H9 (cell line): ENCODE results near the gene CCDC13. TPM values are rescaled to one million over a fixed set of nuclear protein-coding genes. Genes with fewer than 3 reads are reported as not detected.
A peak's percentile ranks its signal among the peaks of the same experiment; 100 is the strongest.

Experiments used
- DNase-seq: peaks from one replicate; pipeline ENCODE4 v3.0.0-alpha.2; 2017
- H2AFZ ChIP-seq: one replicate; pipeline ENCODE4 v1.6.1; 2013; ENCODE audit warnings: mild to moderate bottlenecking, low read length, control low read depth, moderate library complexity
- H2AK5ac ChIP-seq: 2 replicates; pipeline ENCODE4 v1.6.1; 2013; ENCODE audit warnings: low read length, control low read depth, mixed read lengths; ENCODE audit not compliant: insufficient read length
- H2BK120ac ChIP-seq: one replicate; pipeline ENCODE4 v1.6.1; 2013; ENCODE audit warnings: low read depth, mild to moderate bottlenecking, low read length, control low read depth, inconsistent platforms; ENCODE audit not compliant: poor library complexity, severe bottlenecking
- H2BK12ac ChIP-seq: 2 replicates; pipeline ENCODE4 v1.6.1; 2013; ENCODE audit warnings: low read length, control low read depth, mixed read lengths, low read depth; ENCODE audit not compliant: insufficient read length
- H2BK15ac ChIP-seq: 2 replicates; pipeline ENCODE4 v1.6.1; 2013; ENCODE audit warnings: low read depth, low read length, control low read depth
- H2BK20ac ChIP-seq: one replicate; pipeline ENCODE4 v1.6.1; 2013; ENCODE audit warnings: low read depth, mild to moderate bottlenecking, low read length, control low read depth, inconsistent platforms; ENCODE audit not compliant: poor library complexity, severe bottlenecking
- H2BK5ac ChIP-seq: 2 replicates; pipeline ENCODE4 v1.6.1; 2013; ENCODE audit warnings: low read length, control low read depth, mixed read lengths; ENCODE audit not compliant: insufficient read length
- H3K14ac ChIP-seq: 2 replicates; pipeline ENCODE4 v1.6.1; 2013; ENCODE audit warnings: low read length, control low read depth; ENCODE audit not compliant: insufficient read depth
- H3K18ac ChIP-seq: 2 replicates; pipeline ENCODE4 v1.6.1; 2013; ENCODE audit warnings: low read depth, mild to moderate bottlenecking, mixed read lengths, low read length, control low read depth; ENCODE audit not compliant: insufficient read length
- H3K23ac ChIP-seq: 2 replicates; pipeline ENCODE4 v1.6.1; 2013; ENCODE audit warnings: low read length, control low read depth, mixed read lengths, low read depth; ENCODE audit not compliant: insufficient read length
- H3K23me2 ChIP-seq: 2 replicates; pipeline ENCODE4 v1.6.1; 2013; ENCODE audit warnings: low read depth, mild to moderate bottlenecking, mixed read lengths, low read length, control low read depth; ENCODE audit not compliant: insufficient read length, poor library complexity, severe bottlenecking
- H3K27ac ChIP-seq: 2 replicates; pipeline ENCODE4 v1.5.1; 2013; ENCODE audit warnings: low read length, control low read depth, mixed read lengths, low read depth; ENCODE audit not compliant: insufficient read length
- H3K27me3 ChIP-seq: 2 replicates; pipeline ENCODE4 v1.6.1; 2013; ENCODE audit warnings: low read length, control low read depth, inconsistent platforms; ENCODE audit not compliant: insufficient read depth
- H3K4ac ChIP-seq: 2 replicates; pipeline ENCODE4 v1.6.1; 2013; ENCODE audit warnings: low read depth, mild to moderate bottlenecking, control low read depth, inconsistent platforms, low read length, moderate library complexity
- H3K4me1 ChIP-seq: 2 replicates; pipeline ENCODE4 v1.6.1; 2013; ENCODE audit warnings: low read length, control low read depth, inconsistent platforms; ENCODE audit not compliant: insufficient read depth
- H3K4me2 ChIP-seq: 2 replicates; pipeline ENCODE4 v1.6.1; 2013; ENCODE audit warnings: low read length, control low read depth, mixed read lengths; ENCODE audit not compliant: insufficient read length, insufficient read depth
- H3K56ac ChIP-seq: 2 replicates; pipeline ENCODE4 v1.6.1; 2013; ENCODE audit warnings: low read depth, mild to moderate bottlenecking, mixed read lengths, low read length, control low read depth; ENCODE audit not compliant: insufficient read length
- H3K79me1 ChIP-seq: 2 replicates; pipeline ENCODE4 v1.6.1; 2013; ENCODE audit warnings: low read depth, mild to moderate bottlenecking, moderate library complexity, low read length, control low read depth, inconsistent platforms; ENCODE audit not compliant: insufficient read depth, poor library complexity, severe bottlenecking
- H3K79me2 ChIP-seq: 2 replicates; pipeline ENCODE4 v1.6.1; 2013; ENCODE audit warnings: low read length, control low read depth, inconsistent platforms; ENCODE audit not compliant: insufficient read depth
- H3K9ac ChIP-seq: 2 replicates; pipeline ENCODE4 v1.6.1; 2013; ENCODE audit warnings: low read length, control low read depth, mixed read lengths; ENCODE audit not compliant: insufficient read length; ENCODE audit errors: extremely low read depth
- H3K9me3 ChIP-seq: one replicate; pipeline ENCODE4 v1.6.1; 2013; ENCODE audit warnings: low read depth, low read length, inconsistent platforms; ENCODE audit not compliant: control insufficient read depth
- H3T11ph ChIP-seq: one replicate; pipeline ENCODE4 v1.6.1; 2013; ENCODE audit warnings: mild to moderate bottlenecking, low read length, control low read depth, inconsistent platforms
- H4K20me1 ChIP-seq: one replicate; pipeline ENCODE4 v1.6.1; 2013; ENCODE audit not compliant: control insufficient read depth, insufficient read length, insufficient read depth
- H4K5ac ChIP-seq: 2 replicates; pipeline ENCODE4 v1.6.1; 2013; ENCODE audit warnings: low read depth, mild to moderate bottlenecking, mixed read lengths, low read length, control low read depth; ENCODE audit not compliant: insufficient read length
- H4K8ac ChIP-seq: replicated peaks from 2 replicates; pipeline ENCODE4 v1.6.1; 2013; ENCODE audit warnings: low read length, control low read depth, mixed read lengths, low read depth; ENCODE audit not compliant: insufficient read length
- H4K91ac ChIP-seq: 2 replicates; pipeline ENCODE4 v1.6.1; 2013; ENCODE audit warnings: low read depth, mild to moderate bottlenecking, moderate library complexity, mixed read lengths, low read length, control low read depth; ENCODE audit not compliant: insufficient read length
- H3K27ac Mint-ChIP-seq, 3 experiments: 2 replicates in 2 of 3; 3 replicates in 1 of 3; pipeline ENCODE4 v1.8.0; 2020 to 2021; ENCODE audit warnings: mixed read lengths in 3 of 3, mild to moderate bottlenecking in 1 of 3, moderate library complexity in 1 of 3
- H3K27me3 Mint-ChIP-seq: 2 replicates; pipeline ENCODE4 v1.8.0; 2021; ENCODE audit warnings: low read depth, mild to moderate bottlenecking, moderate library complexity, mixed read lengths
- H3K36me3 Mint-ChIP-seq, 3 experiments: 2 replicates in 2 of 3; 3 replicates in 1 of 3; pipeline ENCODE4 v1.8.0; 2020 to 2021; ENCODE audit warnings: low read depth in 3 of 3, mixed read lengths in 3 of 3; ENCODE audit not compliant: insufficient read depth in 1 of 3
- H3K4me1 Mint-ChIP-seq, 2 experiments: 2 replicates each; pipeline ENCODE4 v1.8.0; 2020; ENCODE audit warnings: mixed read lengths in 2 of 2
- H3K4me3 Mint-ChIP-seq, 2 experiments: 2 replicates in 1 of 2; 3 replicates in 1 of 2; pipeline ENCODE4 v1.8.0; 2020 to 2021; ENCODE audit warnings: mild to moderate bottlenecking in 2 of 2, mixed read lengths in 2 of 2, moderate library complexity in 1 of 2
- H3K9me3 Mint-ChIP-seq, 2 experiments: 2 replicates in 1 of 2; 3 replicates in 1 of 2; pipeline ENCODE4 v1.8.0; 2020; ENCODE audit warnings: mild to moderate bottlenecking in 2 of 2, mixed read lengths in 2 of 2, moderate library complexity in 1 of 2
- CTCF ChIP-seq: fragments of 200-600 bp; sonication (generic); conservative IDR thresholded peaks from 3 replicates; pipeline ENCODE4 v1.8.0; 2021; ENCODE audit warnings: antibody characterized with exemption, mild to moderate bottlenecking
- WGBS: extraction: QIAGEN DNeasy Blood & Tissue Kit; methylation state at CpG from one replicate; pipeline ENCODE4 v1.1.7; 2013; ENCODE audit warnings: missing lambda C conversion rate, low lambda C conversion rate, mixed read lengths; ENCODE audit not compliant: insufficient read length; ENCODE audit errors: extremely low coverage; 5-methylcytosine and 5-hydroxymethylcytosine counted together
- total RNA-seq: library from RNA; stranded (reverse); gene quantifications from 2 replicates; pipeline ENCODE4 v1.2.1, GENCODE V29; 2021

The CCDC13 gene
- total RNA-seq, 1 experiment from 2014 or later, result not detected

GRCh38 chr3:42736531-42736930, 36.5 kb downstream of the CCDC13 start:
- Histone ChIP-seq H4K20me1 (no peaks in the 10 kb centered on the region), H3K4me2 (no peak overlapping the region), H3K79me1 (no peaks in the 10 kb centered on the region), H4K5ac (no peak overlapping the region), H2BK120ac (no peak overlapping the region), H2BK5ac (no peak overlapping the region), H3K9ac (no peak overlapping the region), H3K79me2 (no peaks in the 10 kb centered on the region), H3K4ac (no peak overlapping the region), H3K56ac (no peak overlapping the region), H2AFZ (no peak overlapping the region), H3K9me3 (no peaks in the 10 kb centered on the region), H3K14ac (no peak overlapping the region), H3K27me3 (no peaks in the 10 kb centered on the region), H2AK5ac (no peak overlapping the region), H4K8ac (no peak overlapping the region), H3K23ac (no peak overlapping the region), H2BK15ac (no peak overlapping the region), H3K18ac (no peak overlapping the region), H3T11ph (no peak overlapping the region), H3K4me1 (peaks cover 9% of the 10 kb centered on the region; the same call in 1 of the 2 replicates), H4K91ac (no peak overlapping the region), H3K27ac (no peak overlapping the region), H3K23me2 (no peaks in the 10 kb centered on the region), H2BK12ac (no peak overlapping the region), H2BK20ac (no peak overlapping the region)
- TF ChIP-seq CTCF, result no peak
- H3K27me3 Mint-ChIP-seq, result peaks cover 2% of the 10 kb centered on the region
- DNase-seq, result peak; percentile 25
- H3K4me1 Mint-ChIP-seq, result peaks cover 51 to 54% of the 10 kb centered on the region in 2 experiments
- H3K9me3 Mint-ChIP-seq, result peaks cover 0 to 3% of the 10 kb centered on the region in 2 experiments; a peak in 2 of 5 replicates
- H3K36me3 Mint-ChIP-seq, result no peaks in the 10 kb centered on the region
- no CpG with 5 or more reads among the region's 6 CpGs for WGBS
- H3K27ac Mint-ChIP-seq, result peak overlapping the region in 1 of 3 experiments; percentile 51; a peak in 1 of 7 replicates
- H3K4me3 Mint-ChIP-seq, result no peak overlapping the region
